ENCODE measurements around the gene OBSCN.

DNA sequence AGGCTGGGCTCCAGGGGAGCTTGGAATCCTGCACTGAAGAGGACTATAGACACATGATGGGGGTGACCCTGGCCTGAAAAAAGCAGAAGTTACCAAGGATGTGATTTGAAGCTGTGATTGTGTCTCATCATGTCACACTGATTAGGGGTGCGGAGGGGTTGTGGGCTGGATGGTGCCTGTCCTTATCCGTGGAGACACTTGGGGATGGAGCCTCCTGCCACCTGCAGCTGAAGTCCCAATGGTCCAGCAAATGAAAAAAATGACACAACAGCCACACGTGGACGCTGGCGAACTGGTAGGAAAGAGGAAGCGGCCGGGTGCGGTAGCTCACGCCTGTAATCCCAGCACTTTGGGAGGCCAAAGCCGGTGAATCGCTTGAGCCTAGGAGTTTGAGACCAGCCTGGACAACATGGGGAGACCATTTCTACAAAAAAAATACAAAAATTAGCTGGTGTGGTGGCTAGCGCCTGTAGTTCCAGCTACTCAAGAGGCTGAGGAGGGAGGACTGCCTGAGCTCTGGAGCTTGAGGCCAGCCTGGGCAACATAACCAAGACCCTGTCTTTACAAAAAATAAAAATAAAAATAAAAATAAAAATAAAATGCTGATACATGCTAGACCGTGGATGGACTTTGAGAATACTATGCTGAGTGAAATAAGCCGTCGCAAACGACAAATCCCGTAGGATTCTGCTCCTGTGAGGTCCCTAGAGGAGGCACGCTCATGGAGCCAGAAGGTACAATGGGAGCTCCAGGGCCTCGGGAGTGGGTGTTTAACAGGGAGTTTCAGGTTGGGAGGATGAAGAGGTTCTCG is 43.1 kb upstream of the OBSCN start:
- TF ChIP-seq POLR2AphosphoS5 (IDR thresholded peaks at IDR 0.05; ENCODE audit: low read depth, low read length) (no peak), POLR2A (IDR thresholded peaks at IDR 0.05; ENCODE audit: low read depth, low read length) (no peak)

All from GM12891 (cell line).